Measurements from ENCODE around the gene BRICD5.
"Not testable (repeated sequence)": the region's sequence is repeated elsewhere in the genome, so short reads cannot be mapped to it uniquely, and the experiment has no call there.

DNA sequence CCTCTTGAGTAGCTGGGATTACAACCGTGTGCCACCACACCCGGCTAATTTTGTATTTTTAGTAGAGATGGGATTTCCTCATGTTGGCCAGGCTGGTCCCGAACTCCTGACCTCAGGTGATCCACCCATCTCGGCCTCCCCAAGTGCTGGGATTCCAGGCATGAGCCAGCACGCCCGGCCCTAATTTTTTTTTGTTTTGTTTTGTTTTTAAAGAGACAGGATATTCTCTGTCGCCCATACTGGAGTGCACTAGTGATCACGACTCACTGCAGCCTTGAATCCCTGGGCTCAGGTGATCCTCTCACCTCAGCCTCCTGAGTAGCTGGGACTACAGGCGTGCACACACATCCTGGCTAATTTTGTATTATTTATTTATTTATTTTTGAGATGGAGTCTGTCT, 29.7 kb upstream of the BRICD5 start:
- not testable (repeated sequence) for TF ChIP-seq POLR2A (IDR thresholded peaks at IDR 0.05)
- TF ChIP-seq, protein P1, sequence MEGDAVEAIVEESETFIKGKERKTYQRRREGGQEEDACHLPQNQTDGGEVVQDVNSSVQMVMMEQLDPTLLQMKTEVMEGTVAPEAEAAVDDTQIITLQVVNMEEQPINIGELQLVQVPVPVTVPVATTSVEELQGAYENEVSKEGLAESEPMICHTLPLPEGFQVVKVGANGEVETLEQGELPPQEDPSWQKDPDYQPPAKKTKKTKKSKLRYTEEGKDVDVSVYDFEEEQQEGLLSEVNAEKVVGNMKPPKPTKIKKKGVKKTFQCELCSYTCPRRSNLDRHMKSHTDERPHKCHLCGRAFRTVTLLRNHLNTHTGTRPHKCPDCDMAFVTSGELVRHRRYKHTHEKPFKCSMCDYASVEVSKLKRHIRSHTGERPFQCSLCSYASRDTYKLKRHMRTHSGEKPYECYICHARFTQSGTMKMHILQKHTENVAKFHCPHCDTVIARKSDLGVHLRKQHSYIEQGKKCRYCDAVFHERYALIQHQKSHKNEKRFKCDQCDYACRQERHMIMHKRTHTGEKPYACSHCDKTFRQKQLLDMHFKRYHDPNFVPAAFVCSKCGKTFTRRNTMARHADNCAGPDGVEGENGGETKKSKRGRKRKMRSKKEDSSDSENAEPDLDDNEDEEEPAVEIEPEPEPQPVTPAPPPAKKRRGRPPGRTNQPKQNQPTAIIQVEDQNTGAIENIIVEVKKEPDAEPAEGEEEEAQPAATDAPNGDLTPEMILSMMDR (IDR thresholded peaks at IDR 0.05), result not testable (repeated sequence)

Data from thyroid gland (tissue), 4 donors.